Endometrial microvascular endothelial cells (primary cell): ENCODE measurements around the gene UCN2. TPM values are rescaled to one million over a fixed set of nuclear protein-coding genes. Genes with fewer than 3 reads are reported as not detected.

Experiments used
- in situ Hi-C: cut with HindIII; loops from 2 replicates; pipeline ENCODE4 v1.10.0; 2017; ENCODE audit warnings: low sequenced_read_pairs, low pct_unique_long_range_greater_than_20kb; ENCODE audit errors: inconsistent ontology term
- total RNA-seq: library from RNA; depleted of rRNA; stranded (reverse); fragments of >200 nt; gene quantifications from one replicate; pipeline ENCODE4 v1.2.3, GENCODE V29; 2015; ENCODE audit errors: inconsistent ontology term

The UCN2 gene
- total RNA-seq, 1 donor from 2014 or later = not detected

DNA sequence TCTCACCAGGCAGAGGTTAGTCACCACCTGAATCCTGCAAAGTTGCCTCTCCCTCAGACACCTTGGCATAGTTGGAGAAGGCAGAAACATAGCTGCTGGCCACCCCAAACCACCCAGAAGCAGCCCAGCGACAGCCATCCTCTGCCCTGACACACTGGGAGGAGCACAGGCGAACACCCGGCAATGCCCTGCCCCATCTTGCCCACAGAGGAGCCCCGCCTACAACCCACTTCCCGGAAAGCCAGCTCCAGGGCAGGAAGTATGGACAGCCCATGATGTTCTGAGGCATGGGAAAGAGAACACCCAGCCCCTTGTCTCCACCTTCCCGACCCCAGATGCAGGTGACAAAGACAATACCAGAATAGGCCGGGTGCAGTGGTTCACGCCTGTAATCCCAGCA is 47.0 kb downstream of the UCN2 start:
- in situ Hi-C loops = no loop called here

DNA sequence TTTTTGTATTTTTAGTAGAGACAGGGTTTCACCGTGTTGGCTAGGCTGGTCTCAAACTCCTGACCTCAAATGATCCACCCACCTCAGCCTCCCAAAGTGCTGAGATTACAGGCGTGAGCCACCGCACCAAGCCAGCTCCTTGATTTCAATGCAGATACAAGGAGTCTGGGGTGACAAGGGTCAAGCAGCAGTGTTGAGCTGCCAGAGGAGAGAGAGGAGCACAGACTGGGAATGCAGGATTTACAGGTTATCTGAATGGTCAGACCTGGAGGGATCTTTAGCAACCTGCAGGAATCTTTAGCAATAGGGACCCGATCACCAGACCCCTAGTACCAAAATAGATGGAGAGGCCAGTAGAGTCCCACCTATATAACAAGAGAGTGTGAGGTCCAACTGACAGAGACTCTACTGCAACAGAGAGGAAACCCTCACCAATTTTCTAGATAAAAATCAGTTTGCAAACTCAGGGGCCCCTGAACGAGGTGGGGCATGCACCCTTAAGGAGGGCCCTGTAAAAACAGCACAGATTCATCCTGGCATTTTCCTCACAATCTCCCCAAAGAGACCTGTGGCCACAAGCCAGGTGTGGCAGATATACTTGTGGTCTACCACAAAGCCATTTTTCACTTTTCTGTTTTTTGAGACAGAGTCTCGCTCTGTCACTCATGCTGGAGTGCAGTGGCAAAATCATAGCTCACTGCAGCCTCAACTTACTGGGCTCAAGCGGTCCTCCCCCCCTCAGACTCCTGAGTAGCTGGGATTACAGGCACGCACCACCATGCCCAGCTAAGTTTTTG is 49.0 kb downstream of the UCN2 start:
- in situ Hi-C loops = no loop called here

Other genes with a start within 250 kb of the UCN2 start
- gene SPINK8, start 230.1 kb downstream of the UCN2 start, total RNA-seq = not detected
- gene FBXW12, start 191.6 kb downstream of the UCN2 start, total RNA-seq = not detected
- 12.2 TPM for gene PLXNB1, start 133.7 kb downstream of the UCN2 start, total RNA-seq
- gene CCDC51, start 123.7 kb downstream of the UCN2 start, total RNA-seq = 20.8 TPM
- gene TMA7, start 123.5 kb downstream of the UCN2 start, total RNA-seq = 329 TPM
- gene ATRIP, start 117.0 kb downstream of the UCN2 start, total RNA-seq = 10.7 TPM
- gene SHISA5, start 59.6 kb downstream of the UCN2 start, total RNA-seq = 359 TPM
- 3.3 TPM for gene PFKFB4, start 7.0 kb downstream of the UCN2 start, total RNA-seq
- not detected for gene COL7A1, start 31.5 kb upstream of the UCN2 start, total RNA-seq
- 355 TPM for gene UQCRC1, start 45.9 kb upstream of the UCN2 start, total RNA-seq
- gene TMEM89, start 58.0 kb upstream of the UCN2 start, total RNA-seq = not detected
- gene SLC26A6, start 71.7 kb upstream of the UCN2 start, total RNA-seq = 22.5 TPM
- 1.0 TPM for gene CELSR3, start 99.1 kb upstream of the UCN2 start, total RNA-seq
- gene NCKIPSD, start 122.1 kb upstream of the UCN2 start, total RNA-seq = 16.7 TPM
- 42.0 TPM for gene IP6K2, start 153.4 kb upstream of the UCN2 start, total RNA-seq